Right lobe of liver (tissue), 6 donors: Measurements from ENCODE around the gene TMED1. TPM values are rescaled to one million over a fixed set of nuclear protein-coding genes. Genes with fewer than 3 reads are reported as not detected.
"Not testable (repeated sequence)": the region's sequence is repeated elsewhere in the genome, so short reads cannot be mapped to it uniquely, and the experiment has no call there.

Source experiments
- ATAC-seq, 4 donors: fragments of 200-7000 bp; cut with Tn5 transposase; one replicate each; pipeline ENCODE4 v1.9.1; 2020; ENCODE audit warnings: mild to moderate bottlenecking in 4 of 4, moderate library complexity in 4 of 4
- DNase-seq, 3 donors: peaks; one replicate each; pipeline ENCODE4 v3.0.0-alpha.2; 2020
- H3K27ac ChIP-seq, 3 donors: fragments of 200-600 bp; one replicate each; pipeline ENCODE4 v1.8.0; 2022
- H3K27me3 ChIP-seq, 2 donors: fragments of 200-600 bp; one replicate each; pipeline ENCODE4 v1.8.0; 2022
- H3K36me3 ChIP-seq, 4 donors: fragments of 200-600 bp; sonication (generic) in 1 of 4; one replicate each; pipeline versions ENCODE4 v1.5.1 to v1.8.0; 2017 to 2022; ENCODE audit warnings: control low read depth in 1 of 4
- H3K4me1 ChIP-seq, 4 donors: fragments of 200-600 bp; sonication (generic) in 1 of 4; one replicate each; pipeline versions ENCODE4 v1.5.1 to v1.8.0; 2017 to 2022; ENCODE audit warnings: control low read depth in 1 of 4
- H3K4me3 ChIP-seq, 3 donors: fragments of 200-600 bp; one replicate each; pipeline ENCODE4 v1.8.0; 2022
- H3K9me3 ChIP-seq, 4 donors: fragments of 200-600 bp; sonication (generic) in 1 of 4; one replicate each; pipeline versions ENCODE4 v1.5.1 to v1.8.0; 2017 to 2022; ENCODE audit warnings: control low read depth in 1 of 4
- POLR2A ChIP-seq: fragments of 450-650 bp; IDR thresholded peaks from one replicate; pipeline ENCODE4 v1.6.1; 2017; ENCODE audit warnings: antibody characterized with exemption, mild to moderate bottlenecking
- WGBS: methylation state at CpG from one replicate; pipeline ENCODE4 v1.1.6; 2018; ENCODE audit warnings: low coverage, low lambda C conversion rate; ENCODE audit not compliant: insufficient coverage; ENCODE audit errors: missing lambda C conversion rate; 5-methylcytosine and 5-hydroxymethylcytosine counted together
- intact Hi-C, 2 donors: fragments of 100-400 bp; cut with DNase I; formaldehyde crosslinking; loops; one replicate each; pipeline versions ENCODE4 v1.11.2 to v1.14.1; 2022
- total RNA-seq, 6 experiments: library from RNA; depleted of rRNA in 2 of 6; stranded (reverse); fragments of >200 nt in 2 of 6; fragmentation: NEBNext Ultra II Directional in 3 of 6; extraction: Animal tissue kit (Norgen Biotek cat#: 25700) in 3 of 6; gene quantifications; one replicate each; pipeline versions ENCODE4 v1.1.0 to v1.2.4, GENCODE V29; 2016 to 2023
- TF ChIP-seq, protein P1 (sequence below), 4 donors: fragments of 200-600 bp in 3 of 4; fragments of 450-650 bp in 1 of 4; IDR thresholded peaks; one replicate each; pipeline versions ENCODE4 v1.5.1 to v1.8.0; 2016 to 2022; ENCODE audit warnings: antibody characterized with exemption in 4 of 4, mild to moderate bottlenecking in 2 of 4
- donor health status: DM: no; HTN: yes; CAD: no.
- donor health status: DM: no; HTN: no; CAD: no.
- donor health status: DM: no; HTN: no; CAD: no.
- donor health status: DM: no; HTN: yes; CAD: no.
- donor health status: DM: no; HTN: yes; CAD: no.

TMED1 gene
- total RNA-seq, 6 experiments from 2014 or later = 19.1 to 24.1 (median 21.7) TPM

DNA sequence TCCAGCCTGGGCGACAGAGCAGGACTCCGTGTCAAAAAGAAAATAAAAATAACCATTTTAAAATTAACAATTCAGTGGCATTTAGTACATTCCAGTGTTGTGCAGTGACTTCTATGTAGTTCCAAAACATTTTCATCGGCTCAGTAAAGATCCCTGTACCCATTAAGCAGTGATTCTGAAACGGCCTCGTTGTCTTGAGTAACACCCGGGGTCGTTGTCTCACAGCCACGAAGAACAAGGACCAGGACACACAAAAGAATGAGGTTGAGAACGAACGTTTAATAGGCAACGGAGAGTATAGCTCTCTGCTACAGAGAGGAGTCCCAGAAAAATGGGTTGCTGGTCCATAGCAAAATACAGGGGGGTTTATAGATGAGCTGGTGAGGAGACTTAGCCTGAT is 2.4 kb upstream of the TMED1 start:
- H3K27me3 ChIP-seq = no peaks in the 10 kb centered on the region
- H3K4me1 ChIP-seq = peaks cover 0 to 6% (median 2%) of the 10 kb centered on the region in 4 donors
- no peak overlapping the region for H3K27ac ChIP-seq
- DNase-seq (no peak), ATAC-seq (no peak)
- intact Hi-C loops = no loop called here
- no peaks in the 10 kb centered on the region for H3K9me3 ChIP-seq
- H3K4me3 ChIP-seq = no peak overlapping the region
- 81% methylated on average over 11 of the region's 11 CpGs for WGBS
- peaks cover 0 to 7% (median 1%) of the 10 kb centered on the region in 4 donors for H3K36me3 ChIP-seq
- TF ChIP-seq, protein P1, sequence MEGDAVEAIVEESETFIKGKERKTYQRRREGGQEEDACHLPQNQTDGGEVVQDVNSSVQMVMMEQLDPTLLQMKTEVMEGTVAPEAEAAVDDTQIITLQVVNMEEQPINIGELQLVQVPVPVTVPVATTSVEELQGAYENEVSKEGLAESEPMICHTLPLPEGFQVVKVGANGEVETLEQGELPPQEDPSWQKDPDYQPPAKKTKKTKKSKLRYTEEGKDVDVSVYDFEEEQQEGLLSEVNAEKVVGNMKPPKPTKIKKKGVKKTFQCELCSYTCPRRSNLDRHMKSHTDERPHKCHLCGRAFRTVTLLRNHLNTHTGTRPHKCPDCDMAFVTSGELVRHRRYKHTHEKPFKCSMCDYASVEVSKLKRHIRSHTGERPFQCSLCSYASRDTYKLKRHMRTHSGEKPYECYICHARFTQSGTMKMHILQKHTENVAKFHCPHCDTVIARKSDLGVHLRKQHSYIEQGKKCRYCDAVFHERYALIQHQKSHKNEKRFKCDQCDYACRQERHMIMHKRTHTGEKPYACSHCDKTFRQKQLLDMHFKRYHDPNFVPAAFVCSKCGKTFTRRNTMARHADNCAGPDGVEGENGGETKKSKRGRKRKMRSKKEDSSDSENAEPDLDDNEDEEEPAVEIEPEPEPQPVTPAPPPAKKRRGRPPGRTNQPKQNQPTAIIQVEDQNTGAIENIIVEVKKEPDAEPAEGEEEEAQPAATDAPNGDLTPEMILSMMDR (IDR thresholded peaks at IDR 0.05) = no peak
- no peak for TF ChIP-seq POLR2A

DNA sequence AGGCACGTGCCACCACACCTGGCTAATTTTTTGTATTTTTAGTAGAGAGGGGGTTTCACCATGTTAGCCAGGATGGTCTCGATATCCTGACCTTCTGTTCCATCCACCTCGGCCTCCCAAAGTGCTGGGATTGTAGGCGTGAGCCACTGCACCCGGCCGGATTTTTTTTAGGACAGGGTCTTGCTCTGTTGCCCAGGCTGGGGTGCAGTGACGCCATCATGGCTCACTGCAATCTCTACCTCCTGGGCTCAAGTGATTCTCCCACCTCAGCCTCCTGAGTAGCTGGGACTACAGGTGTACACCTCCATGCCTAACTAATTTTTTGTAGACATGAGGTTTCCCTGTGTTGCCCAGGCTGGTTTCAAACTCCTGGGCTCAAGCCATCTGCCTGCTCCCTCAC is 1.6 kb upstream of the TMED1 start:
- DNase-seq, H3K9me3 ChIP-seq, H3K4me3 ChIP-seq, H3K4me1 ChIP-seq, ATAC-seq, H3K27ac ChIP-seq, H3K27me3 ChIP-seq, intact Hi-C loops: not testable (repeated sequence)
- peaks cover 0 to 13% (median 2%) of the 10 kb centered on the region in 4 donors for H3K36me3 ChIP-seq
- WGBS = 100% methylated on average over 1 of the region's 7 CpGs

DNA sequence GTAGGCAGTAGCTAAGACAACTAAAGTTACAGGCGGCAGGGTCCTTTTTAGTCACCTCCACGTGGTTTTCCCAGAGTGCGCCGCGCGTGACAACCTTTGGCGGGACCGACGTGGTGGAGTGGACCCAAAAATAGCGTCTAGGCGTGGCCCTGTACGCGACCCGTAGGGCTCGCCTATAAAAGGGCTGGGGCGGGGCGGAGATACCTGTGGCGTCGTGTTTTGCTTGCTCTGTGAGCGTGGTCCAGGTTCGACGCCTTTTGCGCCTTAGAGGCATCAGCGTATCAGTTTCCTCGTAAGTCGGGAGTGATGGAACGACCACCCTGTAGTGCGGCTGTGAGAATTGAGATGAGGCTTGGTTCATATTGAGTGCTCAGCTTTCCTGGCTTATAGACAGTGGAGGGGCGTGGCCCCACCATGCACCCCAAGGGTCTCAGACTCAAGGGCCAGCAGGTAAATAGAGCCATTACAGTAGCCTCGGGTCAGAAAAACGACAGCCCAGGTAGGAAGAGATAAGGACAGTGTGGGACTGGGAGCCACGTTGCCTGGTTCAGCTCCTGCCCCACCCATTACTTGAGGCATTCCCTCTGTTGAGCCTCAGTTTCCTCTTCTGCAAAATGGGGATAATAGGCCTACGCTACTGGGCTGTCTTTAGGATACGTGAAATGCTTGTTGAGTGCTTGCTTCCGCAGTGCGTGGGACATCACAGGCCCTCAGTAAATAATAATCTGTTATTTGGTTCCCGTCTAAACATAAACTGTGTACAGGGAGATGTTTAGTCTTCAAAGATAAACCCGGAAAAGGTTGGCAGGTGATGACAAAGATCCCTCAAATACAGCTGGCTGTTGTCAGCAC is 693 bp upstream of the TMED1 start:
- Histone ChIP-seq H3K27ac (peak overlapping the region; percentile 95 to 99 (median 97)), H3K4me3 (peak overlapping the region; percentile 62 to 80 (median 74)), H3K27me3 (no peaks in the 10 kb centered on the region), H3K4me1 (peaks cover 0 to 6% (median 2%) of the 10 kb centered on the region in 4 donors), H3K36me3 (peaks cover 0 to 20% (median 8%) of the 10 kb centered on the region in 4 donors), H3K9me3 (no peaks in the 10 kb centered on the region)
- TF ChIP-seq POLR2A = no peak
- TF ChIP-seq, protein P1 (IDR thresholded peaks at IDR 0.05) = no peak
- intact Hi-C loops = no loop called here
- WGBS = 17% methylated on average over 21 of the region's 38 CpGs
- DNase-seq (peak; percentile 85 to 90 (median 89)), ATAC-seq (peak; percentile 34 to 65 (median 46))

DNA sequence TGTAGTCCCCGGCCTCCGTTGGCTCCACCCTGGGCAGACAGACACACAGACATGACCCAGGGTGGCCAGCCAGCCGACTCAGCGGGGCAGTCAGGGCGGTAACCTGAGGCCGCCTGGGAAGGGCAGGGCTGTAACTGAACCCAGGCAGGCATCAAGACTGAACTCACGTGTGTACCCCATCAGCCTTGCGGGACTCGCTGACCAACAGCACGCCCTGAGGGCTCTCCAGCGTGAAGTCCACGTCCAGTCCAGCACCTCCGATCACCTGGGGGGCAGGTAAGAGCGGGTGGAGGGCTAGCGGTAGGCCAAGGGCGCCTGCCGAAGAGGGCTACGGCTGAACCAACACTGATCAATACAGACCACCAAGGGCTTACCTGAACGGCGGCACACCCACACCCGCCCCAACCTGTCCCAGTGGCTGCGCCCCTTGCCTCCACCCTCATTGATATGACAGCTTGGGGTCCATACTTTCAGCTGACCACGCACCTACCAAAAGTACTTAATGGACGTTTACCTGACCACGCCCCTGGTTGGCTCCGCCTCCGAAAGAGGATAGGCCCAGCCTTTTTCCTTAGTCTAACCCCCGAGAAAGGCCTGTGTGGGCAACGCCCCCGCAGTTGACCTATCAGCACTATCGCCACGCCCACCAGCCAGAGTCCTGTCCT is 791 bp downstream of the TMED1 start:
- TF ChIP-seq, protein P1 (IDR thresholded peaks at IDR 0.05) = no peak
- no peak for TF ChIP-seq POLR2A
- WGBS = 0% methylated on average over 10 of the region's 32 CpGs
- ATAC-seq (peak in 2 of 4 donors; percentile 1 to 2), DNase-seq (peak in 1 of 3 donors; percentile 55)
- Histone ChIP-seq H3K4me1 (peaks cover 0 to 6% (median 2%) of the 10 kb centered on the region in 4 donors), H3K27ac (peak overlapping the region in 2 of 3 donors; percentile 35 to 42), H3K4me3 (peak overlapping the region; percentile 49 to 80 (median 74)), H3K9me3 (no peaks in the 10 kb centered on the region), H3K36me3 (peaks cover 0 to 32% (median 8%) of the 10 kb centered on the region in 4 donors), H3K27me3 (no peaks in the 10 kb centered on the region)
- intact Hi-C loops = no loop called here

DNA sequence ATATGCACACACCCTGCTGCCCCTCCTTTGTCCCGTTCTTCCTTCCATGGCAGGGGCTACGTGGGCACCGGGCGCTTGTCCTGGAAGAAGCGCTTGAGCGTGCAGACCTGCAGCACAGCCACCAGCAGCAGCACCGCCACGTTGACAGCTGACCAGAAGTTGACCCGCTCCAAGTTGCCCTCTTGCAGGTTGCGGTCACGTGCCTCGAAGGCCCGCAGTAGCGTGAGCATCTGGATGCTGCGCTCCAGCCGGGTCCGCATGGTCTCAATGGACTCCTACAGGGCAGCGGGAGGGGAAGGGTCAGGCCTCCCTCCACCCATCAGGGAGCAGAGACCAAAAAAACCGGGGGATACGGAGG is 3.1 kb downstream of the TMED1 start:
- Histone ChIP-seq H3K4me1 (peaks cover 0 to 6% (median 2%) of the 10 kb centered on the region in 4 donors), H3K36me3 (peaks cover 0 to 43% (median 8%) of the 10 kb centered on the region in 4 donors), H3K4me3 (no peak overlapping the region), H3K27ac (no peak overlapping the region), H3K9me3 (no peaks in the 10 kb centered on the region), H3K27me3 (no peaks in the 10 kb centered on the region)
- TF ChIP-seq, protein P1 (IDR thresholded peaks at IDR 0.05) = no peak
- TF ChIP-seq POLR2A = no peak
- no peak for ATAC-seq
- intact Hi-C loops = no loop called here
- DNase-seq = peak in 1 of 3 donors; percentile 58
- WGBS = 90% methylated on average over 4 of the region's 20 CpGs
